Body of pancreas (tissue), 4 donors: Measurements from ENCODE around the gene ELL2.

Experiments used
- CTCF ChIP-seq, 7 experiments: fragments of 450-650 bp in 4 of 7; fragments of 200-600 bp in 3 of 7; sonication (generic) in 3 of 7; IDR thresholded peaks; one replicate each; pipeline ENCODE4 v1.5.1; 2016 to 2019; ENCODE audit warnings: antibody characterized with exemption in 7 of 7
- POLR2A ChIP-seq, 3 donors: fragments of 450-650 bp; IDR thresholded peaks; one replicate each; pipeline ENCODE4 v1.6.1; 2016; ENCODE audit warnings: antibody characterized with exemption in 3 of 3, mild to moderate bottlenecking in 2 of 3

DNA sequence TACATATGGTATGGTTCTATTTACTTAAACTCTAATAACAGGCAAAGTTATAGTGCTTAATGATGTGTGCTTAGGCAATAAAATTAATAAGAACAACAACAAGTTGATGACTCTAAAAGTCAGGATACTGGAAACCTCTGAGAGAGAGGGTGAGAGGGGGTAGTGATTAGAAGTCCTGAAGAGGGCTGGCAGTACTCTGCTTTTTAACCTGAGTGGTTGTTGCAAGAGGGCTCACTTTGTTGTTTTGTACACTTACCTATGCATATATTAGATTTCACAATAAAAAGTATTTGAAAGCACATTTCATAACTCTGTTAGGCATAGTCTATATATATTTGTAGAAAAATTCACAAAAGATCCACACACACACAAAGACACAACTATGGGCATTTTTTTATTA lies 21.4 kb upstream of the ELL2 start:
- TF ChIP-seq POLR2A (IDR thresholded peaks at IDR 0.05) (no peak), CTCF (IDR thresholded peaks at IDR 0.05) (no peak)
